ENCODE data around the gene STK32B. TPM values are rescaled to one million over a fixed set of nuclear protein-coding genes. Genes with fewer than 3 reads are reported as not detected.

STK32B gene
- total RNA-seq, 2 donors from 2014 or later = not detected

DNA sequence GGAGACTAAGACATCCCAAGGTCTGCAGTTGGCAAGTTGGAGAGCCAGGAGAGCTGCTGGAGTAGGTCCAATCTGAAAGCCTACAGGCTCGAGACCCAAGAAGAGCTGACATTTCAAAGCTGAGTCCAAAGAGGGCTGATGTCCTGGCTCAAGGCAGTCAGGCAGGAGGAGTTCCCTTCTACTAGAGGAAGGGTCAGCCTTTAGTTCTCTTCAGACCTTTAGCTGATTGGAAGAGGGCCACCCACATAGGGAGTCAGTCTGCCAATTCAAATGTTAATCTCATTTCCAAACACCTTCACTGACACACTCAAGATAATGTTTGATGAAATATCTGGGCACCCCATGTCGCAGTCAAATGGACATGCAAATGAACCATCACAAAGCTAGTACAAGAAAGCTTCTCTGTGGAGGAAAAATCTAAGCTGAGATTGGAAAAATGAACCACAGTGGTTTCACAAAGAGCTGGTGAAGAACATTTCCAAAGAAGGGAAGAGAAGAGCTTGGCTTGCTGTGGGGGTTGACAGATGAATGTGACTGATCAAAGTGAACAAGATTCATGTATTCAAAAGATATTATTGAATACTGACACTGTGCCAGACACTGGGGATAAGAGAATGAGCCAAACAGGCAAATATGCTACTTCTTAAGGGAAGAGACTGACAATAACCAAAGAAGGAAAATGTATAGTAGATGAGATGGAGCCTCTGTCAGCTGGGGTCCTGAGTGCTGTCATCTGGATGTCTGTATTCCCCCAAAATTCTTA, 61.2 kb downstream of the STK32B start:
- Mint-ChIP-seq H3K36me3 (ENCODE audit: low read depth) (no peaks in the 10 kb centered on the region), H3K27ac (no peak overlapping the region), H3K4me3 (no peak overlapping the region), H3K9me3 (no peaks in the 10 kb centered on the region), H3K27me3 (peaks cover 11% of the 10 kb centered on the region), H3K4me1 (no peaks in the 10 kb centered on the region)
- ATAC-seq (replicated peaks) = no peak

DNA sequence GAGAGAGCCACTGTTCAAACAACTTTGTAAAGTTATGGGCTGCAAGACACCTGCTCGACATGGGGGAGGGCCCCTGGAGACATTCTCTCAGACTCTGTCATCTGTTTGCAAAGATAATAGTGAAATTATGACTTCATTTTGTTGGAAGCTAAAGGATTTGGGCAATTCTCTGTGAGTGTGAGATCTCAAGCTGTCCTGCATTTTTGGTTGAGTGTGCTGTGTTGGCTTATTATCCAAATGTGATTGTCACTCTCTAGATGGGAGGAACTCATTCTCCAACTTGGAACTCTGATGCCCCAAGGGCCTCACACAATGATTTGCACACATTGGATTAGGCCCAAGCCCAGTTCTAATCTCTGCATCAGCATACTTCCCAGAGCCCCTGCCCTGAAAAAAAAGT, 63.7 kb downstream of the STK32B start:
- H3K27ac Mint-ChIP-seq = no peak overlapping the region
- ATAC-seq (replicated peaks) = no peak
- no peaks in the 10 kb centered on the region for H3K36me3 Mint-ChIP-seq (ENCODE audit: low read depth)
- no peaks in the 10 kb centered on the region for H3K4me1 Mint-ChIP-seq
- peaks cover 3% of the 10 kb centered on the region for H3K27me3 Mint-ChIP-seq
- H3K4me3 Mint-ChIP-seq = no peak overlapping the region
- H3K9me3 Mint-ChIP-seq = no peaks in the 10 kb centered on the region

DNA sequence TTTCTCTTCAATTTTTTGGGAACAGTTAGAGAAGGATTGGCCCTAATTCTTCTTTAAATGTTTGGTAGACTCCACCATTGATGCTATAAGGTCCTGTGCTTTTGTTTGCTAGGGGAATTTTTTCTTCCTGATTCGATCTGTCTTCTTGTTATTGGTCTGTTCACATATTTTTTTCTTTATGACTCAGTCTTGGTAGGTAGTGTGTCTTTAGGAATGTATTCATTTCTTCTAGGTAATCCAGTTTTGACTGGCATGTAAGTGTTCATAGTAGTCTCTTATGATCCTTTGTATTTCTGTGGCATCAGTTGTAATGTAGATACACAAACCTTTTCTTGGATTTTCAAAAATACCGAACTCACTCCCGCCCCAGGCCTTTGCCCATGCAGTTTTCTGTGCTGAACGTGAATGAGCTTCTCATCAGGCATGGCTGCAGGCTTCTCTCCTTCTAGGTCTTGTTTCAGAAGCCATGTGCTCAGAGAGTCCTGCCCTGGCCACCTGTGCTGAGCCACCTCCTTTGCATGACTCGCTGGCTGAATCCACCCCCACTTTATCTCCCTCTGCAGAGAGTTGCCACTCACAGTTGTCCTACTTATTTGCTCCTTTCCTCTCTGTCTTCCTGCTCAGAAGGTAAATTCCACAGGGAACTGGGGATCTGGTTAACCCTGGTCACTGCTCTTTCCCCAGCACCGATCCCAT, 67.0 kb downstream of the STK32B start:
- Mint-ChIP-seq H3K27me3 (no peaks in the 10 kb centered on the region), H3K4me3 (no peak overlapping the region), H3K9me3 (no peaks in the 10 kb centered on the region), H3K4me1 (no peaks in the 10 kb centered on the region), H3K27ac (no peak overlapping the region), H3K36me3 (ENCODE audit: low read depth) (no peaks in the 10 kb centered on the region)
- no peak for ATAC-seq (replicated peaks)

DNA sequence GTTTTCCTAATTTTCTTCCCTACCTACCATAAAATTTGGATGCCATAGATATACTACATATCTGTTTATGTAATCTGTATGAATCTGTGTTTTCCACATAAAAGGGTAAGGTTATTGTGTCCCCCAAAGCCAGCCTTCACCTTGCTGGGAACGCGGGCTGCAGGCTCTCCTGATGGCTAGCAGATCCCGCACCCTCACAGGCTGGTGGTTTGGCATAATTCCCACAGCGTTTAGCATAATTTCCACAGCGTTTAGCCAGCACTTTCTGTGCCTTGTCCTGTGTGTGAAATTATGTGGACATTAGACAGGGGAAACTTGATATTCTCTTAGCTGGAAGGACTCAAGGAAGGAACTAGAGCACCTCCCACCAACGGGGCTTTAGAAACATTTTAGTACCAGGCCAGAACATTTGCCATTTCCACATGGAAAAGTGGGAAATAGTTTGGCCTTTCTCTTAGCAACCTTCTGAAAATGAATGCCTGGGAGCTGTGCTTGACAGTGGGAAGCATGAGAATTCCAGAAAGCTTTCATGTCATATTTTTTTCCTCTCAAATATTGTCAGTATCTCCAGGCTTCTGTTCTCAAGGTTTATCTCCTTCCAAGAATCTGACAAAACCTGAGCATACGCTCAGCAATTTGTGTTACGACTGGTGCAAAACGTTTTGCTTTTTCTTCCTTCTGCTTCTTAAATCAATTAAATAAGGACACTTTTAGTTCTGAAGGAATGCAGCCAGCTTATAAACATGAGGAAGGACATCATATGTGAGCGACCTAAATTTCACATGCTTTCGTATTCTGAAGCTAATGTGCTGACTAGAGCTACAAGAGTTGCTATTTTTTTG, 67.9 kb downstream of the STK32B start:
- Mint-ChIP-seq H3K27ac (no peak overlapping the region), H3K4me3 (no peak overlapping the region), H3K27me3 (no peaks in the 10 kb centered on the region), H3K36me3 (ENCODE audit: low read depth) (no peaks in the 10 kb centered on the region), H3K4me1 (no peaks in the 10 kb centered on the region), H3K9me3 (no peaks in the 10 kb centered on the region)
- no peak for ATAC-seq (replicated peaks)

DNA sequence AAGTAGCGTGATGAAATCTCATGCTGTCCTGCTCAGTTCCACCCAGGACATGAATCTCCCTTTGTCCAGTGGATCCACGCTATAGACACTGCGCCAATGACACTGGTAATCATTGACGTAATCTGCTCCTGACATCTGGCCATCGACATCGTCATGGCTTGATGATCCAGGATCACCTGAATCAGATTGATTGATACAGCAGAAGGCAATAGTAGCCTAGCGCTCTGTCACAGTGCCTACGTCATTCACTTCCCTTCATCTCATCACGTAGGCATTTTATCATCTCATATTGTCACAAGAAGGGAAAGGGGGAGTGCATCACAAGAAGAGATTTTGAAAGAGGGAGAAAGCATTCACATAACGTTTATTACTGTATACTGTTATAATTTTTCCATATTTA, 68.8 kb downstream of the STK32B start:
- H3K27me3 Mint-ChIP-seq = no peaks in the 10 kb centered on the region
- H3K4me1 Mint-ChIP-seq = no peaks in the 10 kb centered on the region
- H3K4me3 Mint-ChIP-seq = no peak overlapping the region
- H3K9me3 Mint-ChIP-seq = no peaks in the 10 kb centered on the region
- ATAC-seq (replicated peaks) = no peak
- no peaks in the 10 kb centered on the region for H3K36me3 Mint-ChIP-seq (ENCODE audit: low read depth)
- H3K27ac Mint-ChIP-seq = no peak overlapping the region

DNA sequence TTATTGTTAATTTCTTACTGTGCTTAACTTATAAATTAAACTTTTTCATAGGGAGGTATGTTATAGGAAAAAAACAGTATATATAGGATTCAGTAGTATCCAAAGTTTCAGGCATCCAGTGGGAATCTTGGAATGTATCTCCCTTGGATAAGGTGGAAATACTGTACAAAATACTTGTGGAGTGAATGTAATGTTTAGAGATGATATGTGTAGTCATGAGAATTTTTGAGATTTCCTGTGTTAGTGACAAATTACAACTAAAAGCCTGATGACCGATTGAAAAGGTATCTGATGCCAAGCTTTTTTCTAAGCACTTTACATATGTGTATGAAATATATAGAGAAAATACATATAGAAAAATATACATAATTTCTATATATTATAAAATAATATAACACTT, 69.2 kb downstream of the STK32B start:
- H3K36me3 Mint-ChIP-seq (ENCODE audit: low read depth) = no peaks in the 10 kb centered on the region
- no peaks in the 10 kb centered on the region for H3K27me3 Mint-ChIP-seq
- no peak overlapping the region for H3K27ac Mint-ChIP-seq
- H3K4me1 Mint-ChIP-seq = no peaks in the 10 kb centered on the region
- no peak for ATAC-seq (replicated peaks)
- no peak overlapping the region for H3K4me3 Mint-ChIP-seq
- no peaks in the 10 kb centered on the region for H3K9me3 Mint-ChIP-seq

DNA sequence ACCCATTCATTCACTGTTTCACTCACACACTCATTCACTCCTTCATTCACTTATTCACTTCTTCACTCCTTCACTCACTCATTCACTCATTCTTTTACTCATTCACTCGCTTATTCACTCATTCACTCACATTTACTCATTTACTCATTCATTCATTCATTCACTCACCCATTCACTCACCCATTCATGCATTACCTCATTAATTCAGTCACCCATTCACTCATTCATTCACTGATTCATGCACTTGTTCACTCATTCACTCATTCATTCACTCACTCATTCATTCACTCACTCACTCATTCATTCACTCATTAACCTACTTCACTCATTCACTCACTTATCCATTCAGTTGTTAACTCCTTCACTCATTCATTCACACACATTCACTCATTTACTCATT, 70.8 kb downstream of the STK32B start:
- H3K4me1 Mint-ChIP-seq = no peaks in the 10 kb centered on the region
- ATAC-seq (replicated peaks) = no peak
- H3K9me3 Mint-ChIP-seq = no peaks in the 10 kb centered on the region
- no peaks in the 10 kb centered on the region for H3K36me3 Mint-ChIP-seq (ENCODE audit: low read depth)
- H3K27ac Mint-ChIP-seq = no peak overlapping the region
- peaks cover 8% of the 10 kb centered on the region for H3K27me3 Mint-ChIP-seq
- no peak overlapping the region for H3K4me3 Mint-ChIP-seq

DNA sequence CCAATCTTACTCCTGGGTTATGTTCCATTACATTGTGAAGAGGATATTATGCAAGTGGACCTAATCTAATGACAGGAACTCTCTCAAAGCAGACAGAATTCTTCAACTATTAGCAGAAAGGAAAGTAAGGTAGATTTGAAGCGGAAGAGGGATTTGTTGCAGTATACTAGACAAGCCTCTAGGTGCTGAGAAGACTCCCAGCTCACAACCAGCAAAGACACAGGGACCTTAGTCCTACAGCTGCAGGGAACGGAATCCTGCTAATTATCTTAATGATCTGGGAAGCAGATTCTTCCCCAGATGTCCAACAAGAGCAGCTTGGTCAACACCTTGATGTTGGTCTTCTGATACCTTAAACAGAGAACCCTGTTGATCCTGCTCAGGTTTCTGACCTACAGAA, 73.6 kb downstream of the STK32B start:
- no peak overlapping the region for H3K4me3 Mint-ChIP-seq
- H3K27me3 Mint-ChIP-seq = peaks cover 8% of the 10 kb centered on the region
- H3K27ac Mint-ChIP-seq = no peak overlapping the region
- H3K4me1 Mint-ChIP-seq = no peaks in the 10 kb centered on the region
- H3K9me3 Mint-ChIP-seq = no peaks in the 10 kb centered on the region
- no peak for ATAC-seq (replicated peaks)
- H3K36me3 Mint-ChIP-seq (ENCODE audit: low read depth) = no peaks in the 10 kb centered on the region

DNA sequence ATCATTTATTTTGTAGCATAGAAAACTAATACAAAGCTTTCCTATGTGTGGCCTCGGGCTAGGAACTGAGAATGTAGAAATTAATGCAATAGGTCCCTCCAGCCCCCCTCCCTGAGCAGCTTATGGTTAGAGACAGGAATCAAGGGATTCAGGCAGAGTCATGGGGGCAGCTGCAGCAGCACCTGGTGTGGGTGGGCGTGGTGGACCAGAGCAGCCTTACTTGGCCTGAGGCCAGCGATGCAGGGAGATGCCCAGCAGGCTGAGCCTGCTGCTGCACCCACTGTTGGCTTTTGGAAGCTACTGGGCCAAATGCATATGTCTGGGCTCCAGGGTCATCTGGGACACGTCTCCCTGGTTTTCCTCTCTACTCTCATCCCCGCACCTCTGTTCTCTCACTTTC, 74.0 kb downstream of the STK32B start:
- Mint-ChIP-seq H3K27me3 (peaks cover 8% of the 10 kb centered on the region), H3K36me3 (ENCODE audit: low read depth) (no peaks in the 10 kb centered on the region), H3K4me1 (no peaks in the 10 kb centered on the region), H3K27ac (no peak overlapping the region), H3K9me3 (no peaks in the 10 kb centered on the region), H3K4me3 (no peak overlapping the region)
- ATAC-seq (replicated peaks) = no peak

DNA sequence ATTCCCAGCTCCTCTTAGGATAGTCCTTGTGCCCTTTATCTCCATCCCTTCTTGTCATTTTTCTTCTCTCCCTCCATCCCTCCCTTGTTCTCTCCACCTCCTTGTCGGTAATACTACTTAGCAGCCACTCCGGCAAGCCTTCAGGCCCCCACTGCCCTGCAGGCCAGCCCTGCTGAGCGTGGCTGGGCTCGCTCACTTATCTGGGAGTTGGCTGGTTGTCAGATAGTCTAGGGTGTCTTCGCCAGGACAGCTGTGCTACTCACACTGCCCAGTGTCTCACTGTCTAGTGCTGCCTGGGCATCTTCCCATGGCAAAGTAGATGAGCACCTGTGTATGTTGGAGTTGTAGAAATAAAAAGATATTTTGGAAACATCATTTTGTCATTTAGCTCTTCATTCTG, 75.0 kb downstream of the STK32B start:
- H3K27me3 Mint-ChIP-seq = peaks cover 14% of the 10 kb centered on the region
- no peaks in the 10 kb centered on the region for H3K36me3 Mint-ChIP-seq (ENCODE audit: low read depth)
- H3K9me3 Mint-ChIP-seq = no peaks in the 10 kb centered on the region
- no peak for ATAC-seq (replicated peaks)
- H3K27ac Mint-ChIP-seq = no peak overlapping the region
- no peaks in the 10 kb centered on the region for H3K4me1 Mint-ChIP-seq
- no peak overlapping the region for H3K4me3 Mint-ChIP-seq

DNA sequence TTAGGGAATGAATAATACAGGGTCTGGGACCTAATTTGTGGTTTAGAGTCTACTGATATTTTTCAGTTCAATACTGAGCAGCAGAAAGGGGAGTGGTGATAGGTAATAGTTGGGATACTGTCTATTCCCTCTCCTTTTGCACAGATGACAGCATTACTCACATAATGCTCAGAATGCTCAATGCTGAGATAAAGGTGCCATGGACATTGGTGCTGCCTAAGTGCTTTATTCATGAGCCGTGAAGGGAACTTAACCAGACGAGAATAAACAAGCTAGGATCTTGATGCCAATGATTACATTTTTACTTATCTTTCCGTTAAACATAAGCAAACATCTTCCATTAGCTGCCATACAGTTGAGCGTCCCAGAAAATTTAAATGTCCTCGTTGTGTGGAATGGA, 75.6 kb downstream of the STK32B start:
- H3K4me3 Mint-ChIP-seq = no peak overlapping the region
- H3K36me3 Mint-ChIP-seq (ENCODE audit: low read depth) = no peaks in the 10 kb centered on the region
- no peaks in the 10 kb centered on the region for H3K4me1 Mint-ChIP-seq
- ATAC-seq (replicated peaks) = no peak
- H3K27ac Mint-ChIP-seq = no peak overlapping the region
- H3K9me3 Mint-ChIP-seq = peaks cover 6% of the 10 kb centered on the region
- H3K27me3 Mint-ChIP-seq = peaks cover 21% of the 10 kb centered on the region

DNA sequence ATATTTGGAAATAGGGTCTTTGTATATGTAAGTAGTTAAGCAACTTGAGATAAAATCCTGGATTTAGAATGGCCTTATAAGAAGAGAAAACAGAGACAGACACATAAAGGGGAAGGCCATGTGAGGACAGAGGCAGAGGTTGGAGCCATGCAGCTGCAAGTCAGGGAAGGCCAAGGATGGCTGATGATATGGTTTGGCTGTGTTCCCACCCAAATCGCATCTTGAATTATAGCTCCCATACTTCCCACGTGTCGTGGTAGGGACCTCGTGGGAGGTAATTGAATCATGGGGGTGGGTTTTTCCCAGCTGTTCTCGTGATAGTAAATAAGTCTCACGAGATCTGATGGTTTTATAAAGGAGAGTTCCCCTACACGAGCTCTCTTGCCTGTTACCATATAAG, 76.3 kb downstream of the STK32B start:
- H3K4me3 Mint-ChIP-seq = no peak overlapping the region
- no peak overlapping the region for H3K27ac Mint-ChIP-seq
- no peaks in the 10 kb centered on the region for H3K4me1 Mint-ChIP-seq
- H3K27me3 Mint-ChIP-seq = peaks cover 24% of the 10 kb centered on the region
- no peaks in the 10 kb centered on the region for H3K36me3 Mint-ChIP-seq (ENCODE audit: low read depth)
- no peak for ATAC-seq (replicated peaks)
- H3K9me3 Mint-ChIP-seq = peaks cover 7% of the 10 kb centered on the region

DNA sequence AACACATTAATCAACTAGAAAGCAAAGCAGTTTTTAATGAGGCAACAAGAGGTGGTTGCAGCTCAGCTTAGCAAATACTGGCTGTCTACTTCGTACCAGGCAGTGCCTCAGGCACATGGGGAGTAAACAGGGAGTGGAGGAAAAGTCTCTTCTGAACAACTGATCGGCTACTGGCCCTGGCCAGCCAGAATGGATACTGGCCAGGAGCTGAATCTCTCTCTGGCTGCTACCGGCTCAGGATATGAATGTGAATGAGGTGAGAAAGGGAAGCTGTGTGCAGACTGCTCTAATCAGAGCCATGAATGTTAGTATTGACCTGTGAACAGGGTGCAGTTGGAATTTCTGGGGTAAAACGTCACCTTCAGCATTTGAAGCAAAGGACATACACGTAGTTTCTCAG, 77.3 kb downstream of the STK32B start:
- peaks cover 24% of the 10 kb centered on the region for H3K27me3 Mint-ChIP-seq
- no peak overlapping the region for H3K27ac Mint-ChIP-seq
- H3K4me1 Mint-ChIP-seq = no peaks in the 10 kb centered on the region
- no peak for ATAC-seq (replicated peaks)
- H3K9me3 Mint-ChIP-seq = peaks cover 7% of the 10 kb centered on the region
- H3K4me3 Mint-ChIP-seq = no peak overlapping the region
- H3K36me3 Mint-ChIP-seq (ENCODE audit: low read depth) = no peaks in the 10 kb centered on the region

DNA sequence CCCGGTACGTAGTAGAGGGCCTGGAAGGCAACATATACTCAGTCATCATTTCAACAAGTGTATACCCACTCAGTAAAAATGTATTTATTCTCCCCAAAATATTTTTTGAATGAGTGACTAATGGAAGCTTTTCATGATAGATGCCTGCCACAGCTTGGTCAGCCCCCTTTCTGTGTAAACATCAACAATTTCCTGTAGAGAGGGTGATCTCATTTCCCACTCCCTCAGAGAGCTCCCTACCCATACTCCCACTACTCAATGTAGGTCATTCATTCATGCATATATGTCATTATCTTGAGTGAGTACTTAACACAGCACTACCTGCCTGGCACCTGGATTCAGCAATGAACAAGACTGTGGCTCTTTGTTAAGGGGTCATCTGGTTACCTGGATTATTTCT, 81.9 kb downstream of the STK32B start:
- Mint-ChIP-seq H3K4me3 (no peak overlapping the region), H3K27ac (no peak overlapping the region), H3K36me3 (ENCODE audit: low read depth) (no peaks in the 10 kb centered on the region), H3K4me1 (no peaks in the 10 kb centered on the region), H3K27me3 (peaks cover 15% of the 10 kb centered on the region), H3K9me3 (peaks cover 7% of the 10 kb centered on the region)
- no peak for ATAC-seq (replicated peaks)

Measured in activated T-helper 17 cell treated with anti-CD3 and anti-CD28 coated beads, Interleukin-2, amount 50 U/mL, for 72 hours (primary cell).